ENCODE data around the gene CAPN10.

GRCh38 chr2:240632306-240632721, 45.8 kb downstream of the CAPN10 start:
- no peak for TF ChIP-seq CTCF (IDR thresholded peaks at IDR 0.05)
- TF ChIP-seq POLR2A (IDR thresholded peaks at IDR 0.05) = no peak
- no peak for TF ChIP-seq POLR2AphosphoS5 (IDR thresholded peaks at IDR 0.05; ENCODE audit: insufficient read depth in 1 of 2, low read depth in 1 of 2)

Data from vagina (tissue), 2 donors.